GM12878 (cell line): Measurements from ENCODE around the gene SCGB1A1. TPM values are rescaled to one million over a fixed set of nuclear protein-coding genes. Genes with fewer than 3 reads are reported as not detected.
A peak's percentile ranks its signal among the peaks of the same experiment; 100 is the strongest.

ENCODE experiments used
- ATAC-seq: fragments of 200-7000 bp; cut with Tn5 transposase; 3 replicates; pipeline ENCODE4 v1.9.1; 2020; ENCODE audit warnings: mild to moderate bottlenecking, moderate library complexity
- BruUV-seq: library from RNA; stranded (reverse); fragments of 400-500 nt; replicated peaks from 2 replicates; lab custom pipeline; 2021; lab: Mats Ljungman, UMichigan
- CTCF ChIA-PET: fragments of 300-600 bp; sonication (Branson Sonifier 250); formaldehyde crosslinking; extraction: SDS; loops from one replicate; lab custom pipeline; 2021; ENCODE audit warnings: inconsistent platforms; lab: Yijun Ruan, JAX
- POLR2A ChIA-PET: fragments of 350-600 bp; formaldehyde crosslinking; extraction: SDS; loops from one replicate; lab custom pipeline; 2021; ENCODE audit warnings: inconsistent platforms; lab: Charles Lee
- RAD21 ChIA-PET: fragments of 300-600 bp; sonication (Branson Sonifier 250); formaldehyde crosslinking; loops from one replicate; lab custom pipeline; 2023; ENCODE audit warnings: antibody characterized with exemption; ENCODE audit not compliant: unreplicated experiment; lab: Charles Lee
- SMC1A ChIA-PET: fragments of 300-600 bp; sonication (Branson Sonifier 250); formaldehyde crosslinking; loops from one replicate; lab custom pipeline; 2023; ENCODE audit not compliant: unreplicated experiment, uncharacterized antibody; lab: Charles Lee
- DNase-seq: peaks from one replicate; pipeline ENCODE4 v3.0.0-alpha.2; 2011; ENCODE audit warnings: low read depth, low spot score
- FAIRE-seq: peaks from 3 replicates; lab custom pipeline; 2011; peaks lifted over from hg19 to GRCh38; lab: Jason Lieb, UNC
- H2AFZ ChIP-seq: 2 replicates; pipeline ENCODE4 v1.6.0; 2011; ENCODE audit warnings: low read depth, low read length, control low read depth; ENCODE audit not compliant: control insufficient read depth
- H3K27ac ChIP-seq: 2 replicates; pipeline ENCODE4 v1.5.1; 2011; ENCODE audit warnings: control low read depth; ENCODE audit not compliant: control insufficient read depth, insufficient read depth
- H3K27me3 ChIP-seq, 2 experiments: replicated peaks in 1 of 2; 2 replicates each; pipeline versions ENCODE4 v1.6.0 to v1.6.1; 2011; ENCODE audit warnings: low read length in 1 of 2; ENCODE audit not compliant: control insufficient read depth in 2 of 2, insufficient read depth in 2 of 2
- H3K36me3 ChIP-seq, 2 experiments: 2 replicates each; pipeline ENCODE4 v1.5.1; 2011; ENCODE audit warnings: low read length in 1 of 2; ENCODE audit not compliant: control insufficient read depth in 2 of 2, insufficient read depth in 2 of 2
- H3K4me1 ChIP-seq: 2 replicates; pipeline ENCODE4 v1.6.1; 2011; ENCODE audit warnings: mild to moderate bottlenecking, low read length, moderate library complexity, mixed read lengths; ENCODE audit not compliant: control insufficient read depth, insufficient read depth
- H3K4me2 ChIP-seq: 2 replicates; pipeline ENCODE4 v1.6.0; 2011; ENCODE audit warnings: control low read depth; ENCODE audit not compliant: control insufficient read depth, insufficient read depth
- H3K4me3 ChIP-seq: fragments of 200-600 bp; sonication (generic); 2 replicates; pipeline ENCODE4 v1.5.1; 2016
- H3K79me2 ChIP-seq: 2 replicates; pipeline ENCODE4 v1.6.0; 2011; ENCODE audit warnings: low read length; ENCODE audit not compliant: control insufficient read depth, insufficient read depth
- H3K9ac ChIP-seq: 2 replicates; pipeline ENCODE4 v1.8.0; 2011; ENCODE audit warnings: low read length, control low read depth, mixed read lengths; ENCODE audit not compliant: control insufficient read depth, insufficient read depth
- H3K9me3 ChIP-seq: replicated peaks from 3 replicates; pipeline ENCODE4 v1.5.1; 2011; ENCODE audit warnings: mild to moderate bottlenecking, low read length; ENCODE audit not compliant: control insufficient read depth, insufficient read depth
- H4K20me1 ChIP-seq: 2 replicates; pipeline ENCODE4 v1.6.0; 2011; ENCODE audit not compliant: control insufficient read depth, insufficient read depth
- CEBPB ChIP-seq, 2 experiments: fragments of 150-350 bp in 1 of 2; IDR thresholded peaks; 2 replicates each; pipeline ENCODE4 v1.6.1; 2012 to 2014; ENCODE audit warnings: low read depth in 2 of 2, low read length in 2 of 2, borderline replicate concordance in 1 of 2, inconsistent platforms in 1 of 2
- ETV6 ChIP-seq, 2 experiments: fragments of 450-650 bp in 1 of 2; IDR thresholded peaks in 1 of 2; conservative IDR thresholded peaks in 1 of 2; 2 replicates each; pipeline ENCODE4 v1.6.1; 2014; ENCODE audit warnings: antibody characterized with exemption in 1 of 2, borderline replicate concordance in 1 of 2, low read depth in 1 of 2, mild to moderate bottlenecking in 1 of 2, moderate library complexity in 1 of 2
- EZH2 ChIP-seq: IDR thresholded peaks from 2 replicates; pipeline ENCODE4 v1.6.1; 2012; ENCODE audit warnings: low read depth, mild to moderate bottlenecking, control low read depth, inconsistent platforms, low read length, borderline replicate concordance; ENCODE audit not compliant: control insufficient read depth
- IRF4 ChIP-seq: IDR thresholded peaks from 2 replicates; pipeline ENCODE4 v1.6.1; 2011; ENCODE audit warnings: low read depth, low read length
- MTA3 ChIP-seq: IDR thresholded peaks from 2 replicates; pipeline ENCODE4 v1.6.1; 2012; ENCODE audit warnings: low read length, inconsistent platforms, borderline replicate concordance
- RAD21 ChIP-seq: IDR thresholded peaks from 2 replicates; pipeline ENCODE4 v1.6.1; 2011; ENCODE audit warnings: mild to moderate bottlenecking, low read depth, low read length, moderate library complexity; ENCODE audit not compliant: insufficient read depth
- RCOR1 ChIP-seq: conservative IDR thresholded peaks from 2 replicates; pipeline ENCODE4 v1.6.1; 2012; ENCODE audit warnings: low read depth, low read length, improper control_type of control experiment
- WGBS: methylation state at CpG from one replicate; pipeline ENCODE4 v1.1.6; 2016; ENCODE audit warnings: low lambda C conversion rate; ENCODE audit not compliant: insufficient replicate concordance, insufficient coverage; ENCODE audit errors: missing lambda C conversion rate; 5-methylcytosine and 5-hydroxymethylcytosine counted together
- in situ Hi-C: fragments of 300-500 bp; cut with MboI; formaldehyde crosslinking; loops from 9 replicates; pipeline ENCODE4 v1.14.3; 2018; ENCODE audit warnings: mixed read lengths
- intact Hi-C: fragments of 100-400 bp; cut with micrococcal nuclease; formaldehyde crosslinking; loops from one replicate; pipeline ENCODE4 v1.14.2; 2022; ENCODE audit not compliant: unreplicated experiment
- polyA plus RNA-seq, 11 experiments: library from polyadenylated mRNA; depleted of rRNA in 4 of 11; unstranded in 6 of 11; stranded (reverse) in 5 of 11; fragments of >200 nt; fragmentation: Nextera tagmentation in 4 of 11; fragmentation: Illumina TruSeq in 1 of 11; extraction: Ambion mirVana in 4 of 11; extraction: Trizol in 1 of 11; gene quantifications; 1 replicate in 1 of 11; 2 replicates in 10 of 11; pipeline versions ENCODE4 v1.2.1 to v1.2.3, GENCODE V29; 2011 to 2016; ENCODE audit warnings: inconsistent platforms in 2 of 11, missing spikeins in 2 of 11, low read depth in 1 of 11
- total RNA-seq, 4 experiments: library from RNA; depleted of rRNA in 3 of 4; stranded (reverse); fragments of >200 nt in 3 of 4; fragmentation: Illumina TruSeq in 1 of 4; extraction: Trizol in 1 of 4; gene quantifications; 2 replicates each; pipeline versions ENCODE4 v1.2.1 to v1.2.3, GENCODE V29; 2013 to 2021
- TF ChIP-seq, protein P1 (sequence below), 3 experiments: IDR thresholded peaks in 2 of 3; conservative IDR thresholded peaks in 1 of 3; 2 replicates each; pipeline ENCODE4 v1.5.1; 2011; ENCODE audit warnings: low read depth in 3 of 3, low read length in 3 of 3, mild to moderate bottlenecking in 3 of 3, control low read depth in 2 of 3, moderate library complexity in 2 of 3, inconsistent platforms in 1 of 3, mixed read lengths in 1 of 3; ENCODE audit not compliant: control insufficient read depth in 2 of 3, insufficient read depth in 1 of 3; ENCODE audit errors: extremely low read depth in 1 of 3
- TF ChIP-seq, protein P2 (sequence below): IDR thresholded peaks from 2 replicates; pipeline ENCODE4 v1.6.1; 2012; ENCODE audit warnings: low read length, inconsistent platforms

The SCGB1A1 gene
- total and polyA plus RNA-seq, 10 of the 15 experiments (the other 5 are each of a cell fraction or from before 2014, with no cell fraction given): not detected

DNA sequence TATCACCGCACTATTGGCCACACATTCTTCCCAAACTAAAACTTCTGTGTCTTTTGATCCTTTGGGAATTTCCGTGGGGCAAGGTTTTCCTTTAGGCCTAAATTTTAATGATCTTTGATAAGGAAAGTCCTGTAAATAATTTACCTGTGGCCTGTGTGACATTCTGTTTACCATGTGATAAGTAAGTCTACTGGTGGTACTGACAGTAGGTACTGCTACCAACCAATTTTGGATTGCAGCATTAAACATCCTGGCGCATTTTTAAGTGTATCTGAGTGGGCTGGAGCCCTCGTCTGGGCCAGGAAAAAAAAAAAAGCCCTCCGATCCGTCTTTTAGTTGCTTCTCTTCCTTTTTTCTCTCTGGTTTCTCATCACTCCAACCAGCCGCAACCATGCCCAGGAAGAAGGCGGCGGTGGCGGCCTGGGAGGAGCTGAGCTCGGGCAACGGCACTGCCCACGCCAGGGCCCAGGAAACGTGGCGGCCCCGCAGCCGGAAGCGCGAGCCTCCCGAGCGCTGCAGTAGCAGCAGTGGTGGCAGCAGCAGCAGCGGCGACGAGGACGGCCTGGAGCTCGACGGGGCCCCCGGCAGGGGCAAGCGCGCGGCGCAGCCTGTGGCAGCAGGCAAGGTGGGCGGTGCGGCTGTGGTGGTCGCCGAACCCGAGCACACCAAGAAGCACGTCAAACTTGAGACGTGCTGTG is 47.9 kb upstream of the SCGB1A1 start:
- ATAC-seq (peak; percentile 82), DNase-seq (no peak), FAIRE-seq (no peak)
- Histone ChIP-seq H3K4me1 (no peaks in the 10 kb centered on the region; the same call in 1 of the 2 replicates), H4K20me1 (no peaks in the 10 kb centered on the region), H3K36me3 (no peaks in the 10 kb centered on the region), H3K4me2 (no peak overlapping the region), H3K4me3 (no peak overlapping the region), H2AFZ (no peak overlapping the region; the same call in 1 of the 2 replicates), H3K79me2 (no peaks in the 10 kb centered on the region), H3K9me3 (no peaks in the 10 kb centered on the region), H3K27ac (no peak overlapping the region), H3K9ac (no peak overlapping the region), H3K27me3 (no peaks in the 10 kb centered on the region)
- no TSS peak for BruUV-seq
- ChIA-PET RAD21 (interaction anchor here (0.7 kb wide), 1 partner anchor 11 kb away, joined by 3 read pairs; no protein-coding TSS in a partner anchor), POLR2A (no interaction called here), CTCF (interaction anchor here (1.0 to 1.5 kb wide), 2 partner anchors 11 to 33 kb away, joined by 3 to 4 read pairs; no protein-coding TSS in a partner anchor), SMC1A (no interaction called here)
- TF ChIP-seq RCOR1: no peak
- TF ChIP-seq CEBPB (IDR thresholded peaks at IDR 0.05; ENCODE audit: borderline replicate concordance in 1 of 2, low read depth in 2 of 2, low read length in 2 of 2): no peak
- TF ChIP-seq ETV6 (conservative IDR thresholded peaks at IDR 0.05 in 1 of 2, IDR thresholded peaks at IDR 0.05 in 1 of 2; ENCODE audit: borderline replicate concordance in 1 of 2, low read depth in 1 of 2): no peak
- TF ChIP-seq, protein P1, sequence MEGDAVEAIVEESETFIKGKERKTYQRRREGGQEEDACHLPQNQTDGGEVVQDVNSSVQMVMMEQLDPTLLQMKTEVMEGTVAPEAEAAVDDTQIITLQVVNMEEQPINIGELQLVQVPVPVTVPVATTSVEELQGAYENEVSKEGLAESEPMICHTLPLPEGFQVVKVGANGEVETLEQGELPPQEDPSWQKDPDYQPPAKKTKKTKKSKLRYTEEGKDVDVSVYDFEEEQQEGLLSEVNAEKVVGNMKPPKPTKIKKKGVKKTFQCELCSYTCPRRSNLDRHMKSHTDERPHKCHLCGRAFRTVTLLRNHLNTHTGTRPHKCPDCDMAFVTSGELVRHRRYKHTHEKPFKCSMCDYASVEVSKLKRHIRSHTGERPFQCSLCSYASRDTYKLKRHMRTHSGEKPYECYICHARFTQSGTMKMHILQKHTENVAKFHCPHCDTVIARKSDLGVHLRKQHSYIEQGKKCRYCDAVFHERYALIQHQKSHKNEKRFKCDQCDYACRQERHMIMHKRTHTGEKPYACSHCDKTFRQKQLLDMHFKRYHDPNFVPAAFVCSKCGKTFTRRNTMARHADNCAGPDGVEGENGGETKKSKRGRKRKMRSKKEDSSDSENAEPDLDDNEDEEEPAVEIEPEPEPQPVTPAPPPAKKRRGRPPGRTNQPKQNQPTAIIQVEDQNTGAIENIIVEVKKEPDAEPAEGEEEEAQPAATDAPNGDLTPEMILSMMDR (IDR thresholded peaks at IDR 0.05 in 2 of 3, conservative IDR thresholded peaks at IDR 0.05 in 1 of 3; ENCODE audit: control insufficient read depth in 2 of 3, extremely low read depth in 1 of 3, insufficient read depth in 1 of 3, low read depth in 3 of 3, low read length in 3 of 3): no peak
- TF ChIP-seq, protein P2, sequence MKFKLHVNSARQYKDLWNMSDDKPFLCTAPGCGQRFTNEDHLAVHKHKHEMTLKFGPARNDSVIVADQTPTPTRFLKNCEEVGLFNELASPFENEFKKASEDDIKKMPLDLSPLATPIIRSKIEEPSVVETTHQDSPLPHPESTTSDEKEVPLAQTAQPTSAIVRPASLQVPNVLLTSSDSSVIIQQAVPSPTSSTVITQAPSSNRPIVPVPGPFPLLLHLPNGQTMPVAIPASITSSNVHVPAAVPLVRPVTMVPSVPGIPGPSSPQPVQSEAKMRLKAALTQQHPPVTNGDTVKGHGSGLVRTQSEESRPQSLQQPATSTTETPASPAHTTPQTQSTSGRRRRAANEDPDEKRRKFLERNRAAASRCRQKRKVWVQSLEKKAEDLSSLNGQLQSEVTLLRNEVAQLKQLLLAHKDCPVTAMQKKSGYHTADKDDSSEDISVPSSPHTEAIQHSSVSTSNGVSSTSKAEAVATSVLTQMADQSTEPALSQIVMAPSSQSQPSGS: no peak
- no peak for TF ChIP-seq IRF4
- no peak for TF ChIP-seq EZH2
- no peak for TF ChIP-seq RAD21
- TF ChIP-seq MTA3: no peak
- 48% methylated on average over 38 of the region's 39 CpGs for WGBS
- in situ Hi-C loops (no loop called here), intact Hi-C loops (no loop called here)
